Measurements from ENCODE around the gene FAM47E.

Gene FAM47E

GRCh38 chr4:76267811-76268210 is 16.3 kb downstream of the FAM47E start:
- no peak for TF ChIP-seq CTCF (conservative IDR thresholded peaks at IDR 0.05; ENCODE audit: low read depth, low read length)
- Histone ChIP-seq H3K27ac (no peak overlapping the region), H3K9ac (no peak overlapping the region), H2AFZ (ENCODE audit: low read depth) (no peak overlapping the region), H4K20me1 (ENCODE audit: insufficient read depth) (no peaks in the 10 kb centered on the region), H3K4me2 (no peak overlapping the region), H3K27me3 (ENCODE audit: insufficient read depth, low read depth) (no peaks in the 10 kb centered on the region), H3K4me1 (ENCODE audit: low read depth, poor library complexity, severe bottlenecking) (peaks cover 9% of the 10 kb centered on the region), H3K79me2 (ENCODE audit: insufficient read depth, low read depth) (no peaks in the 10 kb centered on the region), H3K36me3 (ENCODE audit: insufficient read depth) (no peaks in the 10 kb centered on the region), H3K4me3 (IDR thresholded peaks at IDR 0.05; ENCODE audit: insufficient read depth, low read depth, low read length) (no peak overlapping the region)

- no peak overlapping the region for H3K27ac ChIP-seq
- H3K79me2 ChIP-seq (ENCODE audit: insufficient read depth, low read depth) = no peaks in the 10 kb centered on the region
- no peak overlapping the region for H3K4me2 ChIP-seq
- H3K4me1 ChIP-seq (ENCODE audit: low read depth, poor library complexity, severe bottlenecking) = peaks cover 15% of the 10 kb centered on the region
- H3K4me3 ChIP-seq (IDR thresholded peaks at IDR 0.05; ENCODE audit: insufficient read depth, low read depth, low read length) = no peak overlapping the region
- H3K9ac ChIP-seq = no peak overlapping the region
- H3K27me3 ChIP-seq (ENCODE audit: insufficient read depth, low read depth) = no peaks in the 10 kb centered on the region
- no peaks in the 10 kb centered on the region for H4K20me1 ChIP-seq (ENCODE audit: insufficient read depth)
- no peak for TF ChIP-seq CTCF (conservative IDR thresholded peaks at IDR 0.05; ENCODE audit: low read depth, low read length)
- no peak overlapping the region for H2AFZ ChIP-seq (ENCODE audit: low read depth)
- H3K36me3 ChIP-seq (ENCODE audit: insufficient read depth) = no peaks in the 10 kb centered on the region
These were observed 19.0 kb downstream of the FAM47E start for GRCh38 chr4:76270244-76271175.

- TF ChIP-seq CTCF (conservative IDR thresholded peaks at IDR 0.05; ENCODE audit: low read depth, low read length) = no peak
- H3K4me3 ChIP-seq (IDR thresholded peaks at IDR 0.05; ENCODE audit: insufficient read depth, low read depth, low read length) = no peak overlapping the region
- H3K4me1 ChIP-seq (ENCODE audit: low read depth, poor library complexity, severe bottlenecking) = peaks cover 22% of the 10 kb centered on the region
- no peaks in the 10 kb centered on the region for H3K79me2 ChIP-seq (ENCODE audit: insufficient read depth, low read depth)
- no peaks in the 10 kb centered on the region for H4K20me1 ChIP-seq (ENCODE audit: insufficient read depth)
- no peaks in the 10 kb centered on the region for H3K36me3 ChIP-seq (ENCODE audit: insufficient read depth)
- H3K9ac ChIP-seq = no peak overlapping the region
- no peaks in the 10 kb centered on the region for H3K27me3 ChIP-seq (ENCODE audit: insufficient read depth, low read depth)
- H2AFZ ChIP-seq (ENCODE audit: low read depth) = no peak overlapping the region
- no peak overlapping the region for H3K27ac ChIP-seq
- H3K4me2 ChIP-seq = no peak overlapping the region
These were observed 19.7 kb downstream of the FAM47E start for GRCh38 chr4:76271248-76271647.

DNA sequence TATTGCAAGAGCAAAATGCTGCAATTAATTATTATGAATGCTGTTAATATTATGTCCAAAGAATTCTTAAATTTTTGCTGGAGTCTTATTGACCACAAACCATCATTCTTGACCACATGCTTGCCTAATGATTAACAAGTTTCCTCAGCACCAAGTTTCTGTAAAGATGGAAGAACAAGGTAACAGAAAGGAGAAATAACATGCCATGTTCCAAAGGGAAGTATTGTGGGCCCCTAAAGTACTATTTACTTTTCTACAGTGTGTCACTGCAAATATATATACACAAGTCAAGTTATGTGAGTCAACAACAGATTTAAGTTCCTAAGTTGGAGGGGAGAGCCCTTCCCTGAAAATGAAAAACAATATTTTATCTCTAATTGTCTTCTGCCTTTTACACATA is 20.6 kb downstream of the FAM47E start:
- Histone ChIP-seq H3K4me3 (IDR thresholded peaks at IDR 0.05; ENCODE audit: insufficient read depth, low read depth, low read length) (no peak overlapping the region), H3K27ac (no peak overlapping the region), H3K4me1 (ENCODE audit: low read depth, poor library complexity, severe bottlenecking) (peaks cover 30% of the 10 kb centered on the region), H3K27me3 (ENCODE audit: insufficient read depth, low read depth) (no peaks in the 10 kb centered on the region), H2AFZ (ENCODE audit: low read depth) (no peak overlapping the region), H3K9ac (no peak overlapping the region), H4K20me1 (ENCODE audit: insufficient read depth) (no peaks in the 10 kb centered on the region), H3K79me2 (ENCODE audit: insufficient read depth, low read depth) (no peaks in the 10 kb centered on the region), H3K4me2 (no peak overlapping the region), H3K36me3 (ENCODE audit: insufficient read depth) (no peaks in the 10 kb centered on the region)
- no peak for TF ChIP-seq CTCF (conservative IDR thresholded peaks at IDR 0.05; ENCODE audit: low read depth, low read length)

Data from KMS-11 (cell line).